Activated T-helper 1 cell treated with Interleukin-2 at 50 U/mL for 16 hours (primary cell): Measurements from ENCODE around the gene SBNO2.

Source experiments
- DNase-seq: peaks from one replicate; pipeline ENCODE4 v3.0.0-alpha.2; 2020; ENCODE audit warnings: low read depth

SBNO2 gene

GRCh38 chr19:1154731-1155351, 19.2 kb downstream of the SBNO2 start:
- no peak for DNase-seq

GRCh38 chr19:1153891-1154730, 20.0 kb downstream of the SBNO2 start:
- no peak for DNase-seq

- no peak for DNase-seq
Observed at GRCh38 chr19:1151917-1152587, 22.0 kb downstream of the SBNO2 start.

GRCh38 chr19:1151037-1151724, 22.9 kb downstream of the SBNO2 start:
- DNase-seq, result no peak

- DNase-seq, result no peak
Observed at GRCh38 chr19:1150333-1151036, 23.6 kb downstream of the SBNO2 start.

GRCh38 chr19:1149259-1150045, 24.6 kb downstream of the SBNO2 start:
- DNase-seq, result no peak

- DNase-seq, result no peak
Observed at GRCh38 chr19:1147934-1148549, 26.0 kb downstream of the SBNO2 start.

GRCh38 chr19:1146858-1147780, 26.9 kb downstream of the SBNO2 start:
- DNase-seq, result no peak

- DNase-seq, result no peak
Observed at GRCh38 chr19:1146412-1146699, 27.7 kb downstream of the SBNO2 start.

GRCh38 chr19:1145635-1146411, 28.2 kb downstream of the SBNO2 start:
- DNase-seq, result no peak

- no peak for DNase-seq
Observed at GRCh38 chr19:1144741-1145140, 29.3 kb downstream of the SBNO2 start.

GRCh38 chr19:1143828-1144399, 30.2 kb downstream of the SBNO2 start:
- no peak for DNase-seq

- DNase-seq, result no peak
Observed at GRCh38 chr19:1141944-1142343, 32.1 kb downstream of the SBNO2 start.

- DNase-seq, result no peak
Observed at GRCh38 chr19:1140272-1141027, 33.6 kb downstream of the SBNO2 start.

- DNase-seq, result no peak
Observed at GRCh38 chr19:1139126-1139525, 34.9 kb downstream of the SBNO2 start.

GRCh38 chr19:1138121-1138520, 35.9 kb downstream of the SBNO2 start:
- no peak for DNase-seq

GRCh38 chr19:1136621-1137317, 37.3 kb downstream of the SBNO2 start:
- no peak for DNase-seq
